Left lobe of liver (tissue), 2 donors: Measurements from ENCODE around the gene ERF. TPM values are rescaled to one million over a fixed set of nuclear protein-coding genes. Genes with fewer than 3 reads are reported as not detected.

ENCODE experiments used
- ATAC-seq: fragments of 200-7000 bp; cut with Tn5 transposase; one replicate; pipeline ENCODE4 v1.9.1; 2020; ENCODE audit warnings: mild to moderate bottlenecking, moderate library complexity
- DNase-seq: peaks from one replicate; pipeline ENCODE4 v3.0.0-alpha.2; 2020; ENCODE audit warnings: low spot score
- total RNA-seq: library from RNA; stranded (reverse); gene quantifications from one replicate; pipeline ENCODE4 v1.2.1, GENCODE V29; 2021
- donor health status: DM: no; HTN: no; CAD: no; lungs with moderate emphysema.
- donor health status: DM: no; HTN: yes; CAD: no.

Gene ERF
- total RNA-seq, 1 donor from 2014 or later = 35.9 TPM

DNA sequence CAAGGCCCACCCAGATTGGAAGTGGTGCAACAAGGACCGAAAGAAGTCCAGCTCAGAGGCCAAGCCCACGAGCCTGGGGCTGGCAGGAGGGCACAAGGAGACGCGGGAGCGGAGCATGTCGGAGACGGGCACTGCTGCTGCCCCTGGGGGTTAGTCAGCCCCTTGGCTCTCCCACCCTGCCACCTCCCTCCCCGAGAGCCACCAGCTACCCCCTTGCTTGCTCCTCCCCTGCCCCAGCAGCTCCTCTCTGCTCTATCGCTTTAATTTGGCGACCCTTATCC, 32.8 kb upstream of the ERF start:
- DNase-seq (no peak), ATAC-seq (no peak)

DNA sequence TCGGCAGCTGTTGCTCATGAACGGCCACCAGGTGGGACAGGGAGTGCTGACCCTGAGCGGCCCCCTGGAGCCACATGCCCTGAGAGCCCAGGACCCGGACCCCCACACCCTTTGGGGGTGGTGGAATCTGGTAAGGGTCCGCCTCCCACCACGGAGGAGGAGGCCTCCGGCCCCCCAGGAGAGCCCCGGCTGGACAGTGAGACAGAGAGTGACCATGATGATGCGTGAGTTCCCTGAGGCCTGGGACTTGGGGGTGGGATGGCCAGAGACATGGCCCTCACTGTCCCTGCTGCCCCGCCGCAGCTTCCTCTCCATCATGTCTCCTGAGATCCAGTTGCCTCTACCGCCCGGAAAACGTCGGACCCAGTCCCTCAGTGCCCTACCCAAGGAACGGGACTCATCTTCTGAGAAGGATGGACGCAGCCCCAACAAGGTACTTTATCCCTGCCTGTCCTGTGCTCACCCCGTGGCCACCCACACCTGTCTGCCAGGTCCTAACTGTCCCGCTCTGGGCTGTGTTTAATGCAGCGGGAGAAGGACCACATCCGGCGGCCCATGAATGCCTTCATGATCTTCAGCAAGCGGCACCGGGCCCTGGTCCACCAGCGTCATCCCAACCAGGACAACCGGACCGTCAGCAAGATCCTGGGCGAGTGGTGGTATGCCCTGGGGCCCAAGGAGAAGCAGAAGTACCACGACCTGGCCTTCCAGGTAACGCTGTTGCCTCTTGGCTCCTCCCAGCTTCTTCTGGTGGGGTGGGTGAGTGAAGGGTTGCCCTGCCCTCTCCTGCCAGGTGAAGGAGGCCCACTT, 32.3 kb upstream of the ERF start:
- no peak for DNase-seq

DNA sequence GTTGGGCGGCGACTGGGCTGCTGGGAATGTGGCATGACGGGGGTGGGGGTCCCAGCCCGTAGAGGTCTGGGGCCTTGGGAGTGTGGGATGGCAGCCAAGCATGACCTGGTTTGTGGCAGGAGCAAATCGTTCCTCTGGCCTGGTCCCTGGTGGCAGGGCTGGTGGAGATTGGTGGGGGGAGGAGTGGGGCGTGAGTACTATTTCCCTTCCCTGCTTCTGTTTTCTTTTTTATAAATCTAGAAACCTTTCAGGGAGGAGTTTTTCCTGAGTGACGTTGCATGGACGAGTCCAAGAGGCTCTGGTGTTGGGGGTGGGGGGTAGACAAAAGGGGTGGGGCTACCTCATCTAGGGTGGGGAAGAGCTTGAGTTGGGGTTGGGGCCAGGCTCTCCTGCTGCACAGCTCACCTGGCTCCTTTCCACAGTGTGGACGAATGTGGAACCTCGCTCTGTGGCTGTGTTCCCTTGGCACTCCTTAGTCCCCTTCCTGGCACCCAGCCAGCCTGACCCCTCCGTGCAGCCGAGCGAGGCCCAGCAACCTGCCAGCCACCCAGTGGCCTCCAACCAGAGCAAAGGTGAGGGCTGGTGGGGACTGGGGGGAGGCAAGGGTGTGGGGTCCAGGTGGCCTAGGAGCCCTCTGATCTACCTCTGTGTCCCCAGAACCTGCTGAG, 31.6 kb upstream of the ERF start:
- ATAC-seq = no peak

More for the DNA sequence above, 32.3 kb upstream of the ERF start:
- ATAC-seq = no peak

GRCh38 chr19:42285988-42286348, 31.0 kb upstream of the ERF start:
- DNase-seq (no peak), ATAC-seq (no peak)

More for the DNA sequence above, 31.6 kb upstream of the ERF start:
- DNase-seq = peak; percentile 57

- ATAC-seq (no peak), DNase-seq (no peak)
Measured at GRCh38 chr19:42285541-42285941, 30.6 kb upstream of the ERF start.

DNA sequence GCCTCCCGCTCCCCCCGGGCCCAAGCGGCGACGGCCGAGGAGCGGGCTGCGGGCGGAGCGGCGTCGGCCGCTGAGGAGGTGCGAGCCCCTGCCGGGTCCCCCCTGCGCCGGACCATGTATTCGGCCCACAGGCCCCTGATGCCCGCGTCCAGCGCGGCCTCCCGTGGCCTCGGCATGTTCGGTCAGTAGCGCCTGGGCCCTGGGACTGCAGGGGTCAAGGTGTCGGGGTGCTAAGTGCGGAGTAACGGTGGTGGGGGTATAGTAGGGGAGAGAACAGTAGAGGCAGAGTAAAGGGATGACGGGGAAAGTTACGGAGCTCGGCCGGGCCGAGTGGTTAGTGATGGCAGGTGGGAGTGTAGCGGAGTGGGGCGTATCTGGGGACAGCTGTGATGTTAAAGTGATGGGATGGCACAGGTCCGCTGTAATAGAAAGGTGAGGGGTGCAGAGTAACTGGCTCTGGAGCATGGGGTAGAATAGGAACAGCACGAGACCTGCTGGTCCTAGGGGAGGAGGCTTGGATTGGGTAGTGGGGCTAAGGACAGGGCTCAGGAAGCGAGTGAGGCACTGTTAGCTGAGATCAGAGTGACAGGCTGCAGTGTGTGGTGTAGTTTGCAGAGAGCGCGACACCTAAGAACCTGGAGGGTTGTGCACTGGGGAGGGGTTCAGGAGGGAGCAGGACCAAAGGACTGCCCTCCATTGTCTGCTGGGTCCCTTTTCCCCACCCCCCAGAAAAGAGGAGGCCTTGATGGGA, 29.8 kb upstream of the ERF start:
- peak; percentile 55 for DNase-seq

GRCh38 chr19:42284066-42284501, 29.2 kb upstream of the ERF start:
- DNase-seq (peak; percentile 88), ATAC-seq (peak; percentile 69)

More for the DNA sequence above, 29.8 kb upstream of the ERF start:
- ATAC-seq = no peak

DNA sequence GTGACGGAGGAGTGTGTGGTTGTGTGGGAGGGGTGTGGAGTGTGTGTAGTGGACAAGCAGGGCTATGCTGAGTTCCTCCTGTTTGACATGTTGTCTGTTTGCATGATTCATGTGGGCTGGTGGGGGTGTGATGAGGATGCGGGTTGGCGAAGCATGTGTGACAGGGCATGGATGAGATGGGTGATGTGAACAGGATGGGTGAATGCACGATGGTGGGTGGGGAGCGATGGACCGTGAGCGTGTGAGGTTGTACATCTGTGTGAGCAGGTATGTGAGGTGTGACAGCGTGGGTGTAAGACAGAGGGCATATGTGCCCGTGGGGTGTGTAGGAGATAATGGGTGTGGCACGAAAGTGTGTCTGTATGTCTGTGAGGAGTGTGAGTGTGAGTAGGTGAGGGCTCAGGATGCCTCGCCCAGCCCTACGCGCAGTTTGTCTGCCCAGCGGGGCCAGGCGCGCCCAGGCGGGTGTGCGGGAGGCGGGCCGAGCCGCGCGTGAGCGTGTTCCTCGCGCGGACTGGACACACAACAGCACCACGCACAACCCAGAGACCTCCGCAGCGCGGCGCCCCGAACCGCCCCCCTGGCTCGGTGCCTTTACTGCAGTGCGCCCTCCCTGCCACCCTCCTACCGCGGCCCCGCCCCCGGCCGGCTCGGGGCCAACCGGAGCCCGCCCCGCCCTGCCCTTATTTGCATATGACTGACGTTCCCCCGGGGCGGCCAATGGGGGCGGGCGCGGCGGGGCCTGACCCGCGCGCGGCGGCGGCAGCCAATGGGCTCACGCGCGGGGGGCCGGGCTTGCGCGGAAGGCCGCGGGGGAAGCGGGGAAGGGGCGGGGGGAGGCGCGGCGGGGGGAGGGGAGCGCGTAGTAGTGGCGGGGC, 28.5 kb upstream of the ERF start:
- ATAC-seq (peak; percentile 75), DNase-seq (peak; percentile 97)

DNA sequence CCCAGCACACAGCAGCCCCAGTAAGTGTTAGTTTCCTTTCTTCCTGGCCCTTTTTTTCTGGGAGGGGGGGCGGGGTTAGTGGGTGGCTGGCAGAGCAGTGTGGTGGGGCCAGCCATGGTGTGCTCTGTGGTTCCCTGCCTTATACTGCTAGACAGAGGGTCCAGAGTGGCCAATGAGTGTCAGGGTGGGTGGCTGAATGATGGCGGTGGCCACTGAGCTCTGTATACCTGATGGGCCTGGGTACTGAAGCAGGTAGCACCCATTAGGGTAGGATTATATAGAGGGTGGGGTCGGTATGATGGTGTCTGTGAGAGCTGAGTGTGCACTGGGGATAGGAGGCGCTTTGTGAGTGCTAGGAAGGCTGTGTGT, 27.9 kb upstream of the ERF start:
- ATAC-seq = no peak

GRCh38 chr19:42281827-42282762, 27.2 kb upstream of the ERF start:
- no peak for DNase-seq
- no peak for ATAC-seq

More for the DNA sequence above, 27.9 kb upstream of the ERF start:
- DNase-seq = no peak

DNA sequence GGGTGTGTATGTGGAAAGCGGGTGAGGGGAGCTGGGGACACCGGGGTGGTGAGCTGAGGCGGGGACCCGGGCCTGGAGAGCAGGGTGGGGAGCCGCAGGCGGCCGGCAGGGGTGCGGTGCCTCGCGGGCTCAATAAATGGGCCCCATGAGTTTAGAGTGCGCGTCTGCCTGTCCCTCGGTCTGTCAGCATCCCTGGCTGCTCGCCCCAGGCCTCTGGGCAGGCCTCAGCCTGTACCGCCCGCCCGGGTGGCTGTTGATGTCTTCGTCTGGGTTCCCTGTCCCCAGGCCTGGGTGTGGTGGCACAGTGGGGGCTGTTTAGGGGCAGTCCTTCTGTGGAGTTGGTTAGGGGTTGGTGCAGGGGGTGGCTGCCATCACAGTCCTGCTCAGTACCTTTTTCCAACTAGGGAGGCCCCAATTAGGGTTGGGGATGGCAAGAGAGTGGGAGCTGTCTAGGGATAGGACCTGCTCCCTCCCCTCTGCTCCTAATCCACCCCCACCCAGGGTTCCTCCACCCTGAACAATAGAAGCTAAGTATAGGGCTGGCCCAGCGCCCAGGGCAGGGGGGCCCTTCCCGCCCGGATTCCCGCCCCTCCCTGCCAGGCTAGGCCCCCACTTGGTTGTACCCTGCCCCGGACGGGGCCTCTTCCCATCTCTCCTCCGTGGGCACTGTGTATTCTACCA, 26.4 kb upstream of the ERF start:
- ATAC-seq (no peak), DNase-seq (peak; percentile 56)

DNA sequence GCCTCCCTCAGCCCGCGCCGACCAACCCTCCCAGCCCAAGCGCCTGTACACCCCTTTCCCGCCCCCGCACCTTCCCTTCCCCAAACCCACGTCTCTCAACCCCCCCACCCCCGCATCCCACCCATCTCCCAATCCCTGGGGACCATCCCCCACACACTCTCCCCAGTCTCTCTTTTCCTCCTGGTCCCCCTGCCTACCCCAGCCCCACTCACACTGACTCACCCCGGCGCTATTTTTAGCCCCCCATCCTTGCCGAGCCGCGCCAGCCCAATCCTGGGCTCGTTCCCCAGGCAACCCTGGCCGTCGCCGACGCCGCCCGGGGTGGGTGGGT, 25.9 kb upstream of the ERF start:
- ATAC-seq = no peak
- no peak for DNase-seq

GRCh38 chr19:42279902-42280814, 25.2 kb upstream of the ERF start:
- peak; percentile 87 for DNase-seq
- peak; percentile 59 for ATAC-seq

GRCh38 chr19:42279155-42279901, 24.4 kb upstream of the ERF start:
- no peak for ATAC-seq
- DNase-seq = no peak

DNA sequence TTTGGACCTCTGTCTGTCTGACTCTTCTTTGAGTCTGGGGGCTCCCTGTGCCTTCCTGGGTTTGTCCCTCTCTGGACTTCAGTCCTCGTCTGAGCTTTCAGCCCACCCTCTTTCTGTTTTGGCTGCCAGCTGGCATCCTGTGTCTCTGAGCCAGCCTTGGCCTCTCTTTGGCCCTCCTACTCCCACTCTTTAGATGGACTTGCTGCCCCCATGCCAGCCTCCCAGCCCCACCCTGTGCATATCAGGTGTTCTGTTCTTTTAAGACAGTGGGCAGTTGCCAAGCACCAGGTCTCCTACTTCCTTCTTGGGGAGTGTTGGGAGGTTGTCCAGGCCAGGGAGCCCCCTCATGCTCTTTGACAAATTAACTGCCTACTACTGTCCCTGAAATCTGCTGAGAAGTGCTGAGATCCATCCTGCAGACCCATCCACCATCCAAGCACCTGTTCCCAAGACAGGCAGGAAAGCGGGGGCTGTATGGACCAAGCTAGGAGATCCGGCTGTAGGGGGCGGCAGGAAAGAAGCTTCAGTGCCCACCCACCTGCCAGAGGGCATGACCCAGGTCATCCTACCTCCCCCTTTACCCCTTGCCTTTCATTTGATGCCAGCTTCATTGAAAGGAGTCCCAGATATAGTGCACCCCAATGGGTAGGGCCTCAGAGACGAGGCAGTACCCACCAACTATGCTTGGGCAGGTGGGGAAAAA, 23.7 kb upstream of the ERF start:
- ATAC-seq (no peak), DNase-seq (no peak)

DNA sequence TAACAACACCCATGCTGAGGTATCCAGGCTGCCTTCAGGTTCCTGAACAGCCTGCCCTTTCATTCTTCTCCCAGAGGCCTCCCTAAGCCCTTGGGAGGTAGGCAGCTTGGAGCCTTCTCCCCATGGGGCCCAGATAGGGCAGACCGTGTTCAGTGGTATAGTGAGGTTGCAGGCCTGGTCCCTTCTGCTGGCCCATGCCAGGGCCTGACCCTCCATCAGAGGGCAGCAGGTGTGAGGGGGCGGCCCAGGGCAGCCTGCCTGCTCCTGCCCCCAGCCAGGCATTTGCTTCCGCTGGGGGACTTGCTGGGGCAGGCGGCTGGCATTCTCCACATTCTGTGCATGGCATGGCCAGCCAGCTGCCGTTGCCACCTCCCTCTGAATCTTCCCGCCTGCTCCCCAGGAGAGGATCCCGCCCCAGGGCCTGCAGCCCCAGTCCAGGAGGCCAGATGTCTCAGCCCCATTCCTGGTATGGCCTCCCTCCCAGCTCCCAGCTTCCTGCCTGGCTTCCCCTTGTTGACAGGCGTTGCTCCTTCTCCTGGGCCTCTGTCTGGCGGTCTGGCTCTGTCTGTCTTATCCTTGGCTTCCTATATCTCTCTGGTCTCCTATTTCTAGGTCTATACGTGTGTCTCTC, 23.0 kb upstream of the ERF start:
- no peak for ATAC-seq
- DNase-seq = no peak

DNA sequence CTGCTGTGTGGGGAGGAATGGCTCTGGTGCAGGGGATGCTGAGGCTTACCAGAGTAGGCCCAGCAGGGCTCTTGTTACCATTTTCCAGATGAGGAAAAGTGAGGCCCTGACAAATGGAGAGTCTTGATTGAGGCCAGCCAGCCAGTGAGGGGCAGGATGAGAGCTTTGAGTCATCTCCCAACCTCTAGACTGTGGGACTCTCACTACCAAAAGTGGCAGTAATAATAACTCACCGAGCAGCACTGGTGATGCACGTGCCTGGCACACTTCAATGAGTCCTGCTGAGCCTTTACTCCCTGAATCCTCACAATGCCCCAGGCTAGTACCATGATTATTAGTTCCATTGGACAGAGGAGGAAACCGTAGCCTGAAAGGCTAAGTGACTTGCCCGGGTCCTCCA, 21.9 kb upstream of the ERF start:
- ATAC-seq (no peak), DNase-seq (no peak)
